Mesendoderm (in vitro differentiated cells): Measurements from ENCODE around the gene RABEP2.
"Not testable (repeated sequence)": the region's sequence is repeated elsewhere in the genome, so short reads cannot be mapped to it uniquely, and the experiment has no call there.

Source experiments
- DNase-seq: peaks from one replicate; pipeline ENCODE4 v3.0.0; 2013
- H2AK5ac ChIP-seq: 2 replicates; pipeline ENCODE4 v1.6.1; 2013; ENCODE audit warnings: low read length, inconsistent platforms
- H2BK120ac ChIP-seq: 2 replicates; pipeline ENCODE4 v1.6.1; 2013; ENCODE audit warnings: low read depth, mild to moderate bottlenecking, low read length, moderate library complexity, mixed read lengths
- H2BK15ac ChIP-seq: replicated peaks from 2 replicates; pipeline ENCODE4 v1.6.1; 2013; ENCODE audit warnings: low read depth, mild to moderate bottlenecking, moderate library complexity
- H2BK5ac ChIP-seq: 2 replicates; pipeline ENCODE4 v1.6.1; 2013; ENCODE audit warnings: low read length, inconsistent platforms
- H3K18ac ChIP-seq: 2 replicates; pipeline ENCODE4 v1.6.1; 2013; ENCODE audit warnings: mild to moderate bottlenecking, low read length, mixed read lengths
- H3K23ac ChIP-seq: one replicate; pipeline ENCODE4 v1.6.1; 2013; ENCODE audit warnings: low read length
- H3K27ac ChIP-seq: 2 replicates; pipeline ENCODE4 v1.5.1; 2013; ENCODE audit warnings: low read depth, mild to moderate bottlenecking, inconsistent platforms, low read length, moderate library complexity
- H3K27me3 ChIP-seq: 2 replicates; pipeline ENCODE4 v1.6.1; 2013; ENCODE audit warnings: low read length, control low read depth, mild to moderate bottlenecking, inconsistent platforms; ENCODE audit not compliant: insufficient read depth, poor library complexity
- H3K36me3 ChIP-seq: 2 replicates; pipeline ENCODE4 v1.6.1; 2013; ENCODE audit warnings: low read length, inconsistent platforms; ENCODE audit not compliant: control insufficient read depth, insufficient read depth
- H3K4ac ChIP-seq: one replicate; pipeline ENCODE4 v1.6.1; 2013; ENCODE audit warnings: low read depth, mild to moderate bottlenecking, low read length, moderate library complexity
- H3K4me1 ChIP-seq: 2 replicates; pipeline ENCODE4 v1.6.1; 2013; ENCODE audit warnings: low read depth, low read length, inconsistent platforms; ENCODE audit not compliant: control insufficient read depth
- H3K4me2 ChIP-seq: 2 replicates; pipeline ENCODE4 v1.6.1; 2013; ENCODE audit warnings: low read length
- H3K4me3 ChIP-seq: 2 replicates; pipeline ENCODE4 v1.5.1; 2013; ENCODE audit warnings: mild to moderate bottlenecking, low read length
- H3K56ac ChIP-seq: one replicate; pipeline ENCODE4 v1.6.1; 2013; ENCODE audit warnings: low read length
- H3K79me1 ChIP-seq: 2 replicates; pipeline ENCODE4 v1.6.1; 2013; ENCODE audit warnings: low read length, inconsistent platforms
- H3K79me2 ChIP-seq: 2 replicates; pipeline ENCODE4 v1.6.1; 2013; ENCODE audit warnings: mild to moderate bottlenecking, low read length; ENCODE audit not compliant: control insufficient read depth, insufficient read depth
- H3K9ac ChIP-seq: 2 replicates; pipeline ENCODE4 v1.6.1; 2013; ENCODE audit warnings: low read length, inconsistent platforms
- H4K5ac ChIP-seq: one replicate; pipeline ENCODE4 v1.6.1; 2013; ENCODE audit warnings: low read length
- H4K8ac ChIP-seq: one replicate; pipeline ENCODE4 v1.6.1; 2013; ENCODE audit warnings: low read depth, mild to moderate bottlenecking, control low read depth, low read length, moderate library complexity
- WGBS: extraction: QIAGEN DNeasy Blood & Tissue Kit; methylation state at CpG from one replicate; pipeline ENCODE4 v1.1.7; 2013; ENCODE audit warnings: low lambda C conversion rate, missing lambda C conversion rate; ENCODE audit not compliant: insufficient coverage; ENCODE audit errors: extremely low coverage; 5-methylcytosine and 5-hydroxymethylcytosine counted together

Gene RABEP2

GRCh38 chr16:28897826-28898225 lies 27.2 kb downstream of the RABEP2 start:
- no peak overlapping the region for H3K4ac ChIP-seq
- H3K56ac ChIP-seq: no peak overlapping the region
- H2BK5ac ChIP-seq: no peak overlapping the region
- peak; percentile 53 for DNase-seq
- H3K79me1 ChIP-seq: no peaks in the 10 kb centered on the region
- no peak overlapping the region for H4K5ac ChIP-seq
- WGBS: no CpG with 5 or more reads among the region's 4 CpGs
- H2BK15ac ChIP-seq: no peak overlapping the region
- no peak overlapping the region for H3K4me3 ChIP-seq
- no peak overlapping the region for H3K9ac ChIP-seq
- H3K27ac ChIP-seq: no peak overlapping the region
- no peak overlapping the region for H3K23ac ChIP-seq
- no peak overlapping the region for H4K8ac ChIP-seq
- H3K36me3 ChIP-seq: no peaks in the 10 kb centered on the region
- H3K4me1 ChIP-seq: no peaks in the 10 kb centered on the region
- H3K4me2 ChIP-seq: no peak overlapping the region
- no peaks in the 10 kb centered on the region for H3K79me2 ChIP-seq
- H2BK120ac ChIP-seq: no peak overlapping the region
- no peak overlapping the region for H2AK5ac ChIP-seq
- H3K27me3 ChIP-seq: no peaks in the 10 kb centered on the region
- H3K18ac ChIP-seq: no peak overlapping the region

GRCh38 chr16:28895609-28896008 lies 29.4 kb downstream of the RABEP2 start:
- no peaks in the 10 kb centered on the region for H3K4me1 ChIP-seq
- H3K4ac ChIP-seq: no peak overlapping the region
- H3K27ac ChIP-seq: no peak overlapping the region
- H3K23ac ChIP-seq: no peak overlapping the region
- no peaks in the 10 kb centered on the region for H3K79me1 ChIP-seq
- no peak overlapping the region for H3K56ac ChIP-seq
- H3K18ac ChIP-seq: no peak overlapping the region
- no peak overlapping the region for H2BK15ac ChIP-seq
- no peak overlapping the region for H2AK5ac ChIP-seq
- no peak overlapping the region for H3K9ac ChIP-seq
- H2BK120ac ChIP-seq: no peak overlapping the region
- no peak overlapping the region for H2BK5ac ChIP-seq
- no CpG with 5 or more reads among the region's 4 CpGs for WGBS
- H3K4me2 ChIP-seq: no peak overlapping the region
- no peaks in the 10 kb centered on the region for H3K27me3 ChIP-seq
- no peak overlapping the region for H4K8ac ChIP-seq
- DNase-seq: no peak
- no peaks in the 10 kb centered on the region for H3K79me2 ChIP-seq
- no peaks in the 10 kb centered on the region for H3K36me3 ChIP-seq
- H4K5ac ChIP-seq: no peak overlapping the region
- no peak overlapping the region for H3K4me3 ChIP-seq

GRCh38 chr16:28893291-28893690 lies 31.7 kb downstream of the RABEP2 start:
- H2AK5ac ChIP-seq: no peak overlapping the region
- H3K4me1 ChIP-seq: no peaks in the 10 kb centered on the region
- H3K79me1 ChIP-seq: no peaks in the 10 kb centered on the region
- H4K8ac ChIP-seq: no peak overlapping the region
- no peak overlapping the region for H3K4ac ChIP-seq
- no peak overlapping the region for H4K5ac ChIP-seq
- H3K36me3 ChIP-seq: no peaks in the 10 kb centered on the region
- no peak overlapping the region for H3K23ac ChIP-seq
- H3K56ac ChIP-seq: no peak overlapping the region
- WGBS: no CpG with 5 or more reads among the region's 4 CpGs
- H3K27me3 ChIP-seq: no peaks in the 10 kb centered on the region
- H3K18ac ChIP-seq: no peak overlapping the region
- no peak overlapping the region for H3K27ac ChIP-seq
- no peak for DNase-seq
- no peak overlapping the region for H2BK15ac ChIP-seq
- H2BK120ac ChIP-seq: no peak overlapping the region
- no peak overlapping the region for H3K4me3 ChIP-seq
- H2BK5ac ChIP-seq: no peak overlapping the region
- no peaks in the 10 kb centered on the region for H3K79me2 ChIP-seq
- no peak overlapping the region for H3K9ac ChIP-seq
- H3K4me2 ChIP-seq: no peak overlapping the region

GRCh38 chr16:28891964-28892890 lies 32.8 kb downstream of the RABEP2 start:
- no CpG with 5 or more reads among the region's 14 CpGs for WGBS
- no peaks in the 10 kb centered on the region for H3K36me3 ChIP-seq
- H3K4me1 ChIP-seq: no peaks in the 10 kb centered on the region
- H3K56ac ChIP-seq: no peak overlapping the region
- no peak for DNase-seq
- H3K23ac ChIP-seq: no peak overlapping the region
- H3K4me2 ChIP-seq: no peak overlapping the region
- no peak overlapping the region for H2BK5ac ChIP-seq
- no peak overlapping the region for H4K5ac ChIP-seq
- H2BK15ac ChIP-seq: no peak overlapping the region
- no peaks in the 10 kb centered on the region for H3K79me2 ChIP-seq
- H2BK120ac ChIP-seq: no peak overlapping the region
- H3K4ac ChIP-seq: no peak overlapping the region
- no peak overlapping the region for H3K4me3 ChIP-seq
- H2AK5ac ChIP-seq: no peak overlapping the region
- no peaks in the 10 kb centered on the region for H3K79me1 ChIP-seq
- no peak overlapping the region for H3K9ac ChIP-seq
- H3K27ac ChIP-seq: no peak overlapping the region
- H3K27me3 ChIP-seq: no peaks in the 10 kb centered on the region
- H3K18ac ChIP-seq: no peak overlapping the region
- no peak overlapping the region for H4K8ac ChIP-seq

GRCh38 chr16:28890355-28890754 lies 34.7 kb downstream of the RABEP2 start:
- no CpG with 5 or more reads among the region's 5 CpGs for WGBS
- not testable (repeated sequence) for H4K5ac ChIP-seq, H3K36me3 ChIP-seq, H3K18ac ChIP-seq, H3K79me2 ChIP-seq, H2AK5ac ChIP-seq, H2BK15ac ChIP-seq, H3K23ac ChIP-seq, H3K4me2 ChIP-seq, H3K27me3 ChIP-seq, H3K4me3 ChIP-seq, H3K4me1 ChIP-seq, H2BK5ac ChIP-seq, H3K9ac ChIP-seq, H3K27ac ChIP-seq, H2BK120ac ChIP-seq, H3K4ac ChIP-seq, H4K8ac ChIP-seq, H3K79me1 ChIP-seq, H3K56ac ChIP-seq, DNase-seq

- no peaks in the 10 kb centered on the region for H3K79me2 ChIP-seq
- no CpG with 5 or more reads among the region's 10 CpGs for WGBS
- no peak for DNase-seq
Measured at GRCh38 chr16:28886945-28887344, 38.1 kb downstream of the RABEP2 start.

More at GRCh38 chr16:28886945-28887344, 38.1 kb downstream of the RABEP2 start:
- Histone ChIP-seq H2BK120ac (no peak overlapping the region), H4K8ac (no peak overlapping the region), H3K36me3 (no peaks in the 10 kb centered on the region), H3K9ac (no peak overlapping the region), H3K79me1 (no peaks in the 10 kb centered on the region), H2BK5ac (no peak overlapping the region), H3K27me3 (no peaks in the 10 kb centered on the region), H2BK15ac (no peak overlapping the region), H3K18ac (no peak overlapping the region), H3K4ac (no peak overlapping the region), H3K4me3 (no peak overlapping the region), H3K4me2 (no peak overlapping the region), H3K4me1 (no peaks in the 10 kb centered on the region), H3K27ac (no peak overlapping the region), H3K56ac (no peak overlapping the region), H3K23ac (no peak overlapping the region), H2AK5ac (no peak overlapping the region), H4K5ac (no peak overlapping the region)
